NOMO-1 treated with DMSO at 0.1 percent for 48 hours (cell line): ENCODE measurements around the gene ZBTB16.
A peak's percentile ranks its signal among the peaks of the same experiment; 100 is the strongest.
"Not testable (repeated sequence)": the region's sequence is repeated elsewhere in the genome, so short reads cannot be mapped to it uniquely, and the experiment has no call there.

Source experiments
- DNase-seq: peaks from one replicate; lab custom pipeline; 2025; ENCODE audit not compliant: unreplicated experiment; lab: John Stamatoyannopoulos, UW

Gene ZBTB16

GRCh38 chr11:114040706-114041211 lies 18.8 kb upstream of the ZBTB16 start:
- DNase-seq = no peak

- no peak for DNase-seq
Measured at GRCh38 chr11:114042234-114042633, 17.3 kb upstream of the ZBTB16 start.

GRCh38 chr11:114044042-114044871 lies 15.3 kb upstream of the ZBTB16 start:
- no peak for DNase-seq

GRCh38 chr11:114047327-114047726 lies 12.2 kb upstream of the ZBTB16 start:
- DNase-seq = no peak

GRCh38 chr11:114049050-114049449 lies 10.5 kb upstream of the ZBTB16 start:
- no peak for DNase-seq

GRCh38 chr11:114049766-114050165 lies 9.7 kb upstream of the ZBTB16 start:
- DNase-seq = not testable (repeated sequence)

- no peak for DNase-seq
Measured at GRCh38 chr11:114050258-114050927, 9.1 kb upstream of the ZBTB16 start.

- DNase-seq = no peak
Measured at GRCh38 chr11:114051558-114051957, 8.0 kb upstream of the ZBTB16 start.

- no peak for DNase-seq
Measured at GRCh38 chr11:114052160-114052559, 7.4 kb upstream of the ZBTB16 start.

- no peak for DNase-seq
Measured at GRCh38 chr11:114053406-114053805, 6.1 kb upstream of the ZBTB16 start.

- DNase-seq = no peak
Measured at GRCh38 chr11:114054806-114055205, 4.7 kb upstream of the ZBTB16 start.

GRCh38 chr11:114056409-114056808 lies 3.1 kb upstream of the ZBTB16 start:
- no peak for DNase-seq

- DNase-seq = no peak
Measured at GRCh38 chr11:114057147-114057546, 2.4 kb upstream of the ZBTB16 start.

- DNase-seq = no peak
Measured at GRCh38 chr11:114057605-114058004, 1.9 kb upstream of the ZBTB16 start.

GRCh38 chr11:114058026-114058706 lies 1.3 kb upstream of the ZBTB16 start:
- no peak for DNase-seq

- no peak for DNase-seq
Measured at GRCh38 chr11:114058871-114059277, 637 bp upstream of the ZBTB16 start.

GRCh38 chr11:114059984-114060391 lies 477 bp downstream of the ZBTB16 start:
- DNase-seq = peak; percentile 40

- DNase-seq = no peak
Measured at GRCh38 chr11:114060392-114061047, 1.0 kb downstream of the ZBTB16 start.

GRCh38 chr11:114061048-114061680 lies 1.7 kb downstream of the ZBTB16 start:
- DNase-seq = no peak

- no peak for DNase-seq
Measured at GRCh38 chr11:114061681-114062049, 2.2 kb downstream of the ZBTB16 start.

- DNase-seq = no peak
Measured at GRCh38 chr11:114062272-114062671, 2.8 kb downstream of the ZBTB16 start.
